Mucosa of descending colon (tissue), 3 donors: ENCODE data around the gene MAFF. TPM values are rescaled to one million over a fixed set of nuclear protein-coding genes. Genes with fewer than 3 reads are reported as not detected.

ENCODE experiments used
- ATAC-seq: fragments of 200-7000 bp; cut with Tn5 transposase; one replicate; pipeline ENCODE4 v1.9.1; 2020; ENCODE audit warnings: mild to moderate bottlenecking, moderate library complexity
- DNase-seq, 3 donors: peaks; one replicate each; pipeline ENCODE4 v3.0.0-alpha.2; 2020
- H3K36me3 ChIP-seq: fragments of 200-600 bp; one replicate; pipeline ENCODE4 v1.8.0; 2021; ENCODE audit warnings: low read depth, mild to moderate bottlenecking
- H3K4me1 ChIP-seq: fragments of 200-600 bp; one replicate; pipeline ENCODE4 v1.8.0; 2021; ENCODE audit warnings: low read depth, mild to moderate bottlenecking
- H3K4me3 ChIP-seq: fragments of 200-600 bp; one replicate; pipeline ENCODE4 v1.8.0; 2021; ENCODE audit warnings: mild to moderate bottlenecking
- H3K9me3 ChIP-seq: fragments of 200-600 bp; one replicate; pipeline ENCODE4 v1.8.0; 2021; ENCODE audit warnings: mild to moderate bottlenecking
- CTCF ChIP-seq: fragments of 200-600 bp; IDR thresholded peaks from one replicate; pipeline ENCODE4 v1.8.0; 2022; ENCODE audit warnings: antibody characterized with exemption, mild to moderate bottlenecking
- intact Hi-C, 2 donors: fragments of 100-400 bp; cut with DNase I in 1 of 2; cut with micrococcal nuclease in 1 of 2; formaldehyde crosslinking; loops; one replicate each; pipeline versions ENCODE4 v1.11.0 to v1.11.1; 2022; cut with DNase I, micrococcal nuclease
- total RNA-seq, 3 donors: library from RNA; stranded (reverse); fragmentation: NEBNext Ultra II Directional in 2 of 3; extraction: Animal tissue kit (Norgen Biotek cat#: 25700) in 2 of 3; gene quantifications; one replicate each; pipeline versions ENCODE4 v1.2.1 to v1.2.4, GENCODE V29; 2021 to 2023
- donor health status: DM: no; HTN: no; CAD: no; lungs with moderate emphysema.
- donor health status: DM: no; HTN: no; CAD: no.
- donor health status: DM: no; HTN: yes; CAD: no.

MAFF gene
- total RNA-seq, 3 donors from 2014 or later: 16.7 to 26.5 (median 25.6) TPM

DNA sequence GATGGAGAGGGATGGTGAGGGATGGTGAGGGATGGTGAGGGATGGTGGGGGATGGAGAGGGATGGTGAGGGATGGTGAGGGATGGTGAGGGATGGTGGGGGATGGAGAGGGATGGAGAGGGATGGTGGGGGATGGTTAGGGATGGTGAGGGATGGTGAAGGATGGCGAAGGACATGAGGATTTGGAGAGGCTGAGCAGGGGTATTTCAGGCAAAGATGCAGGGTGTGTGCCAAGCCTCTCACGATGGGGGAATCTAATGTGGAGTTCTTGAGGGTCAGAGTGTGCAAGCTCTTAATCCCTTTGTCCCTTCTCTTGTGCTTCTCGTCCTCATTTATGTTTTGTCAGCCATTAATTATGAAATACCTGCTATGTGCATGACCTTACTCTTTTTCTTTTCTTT, 12.7 kb upstream of the MAFF start:
- no peaks in the 10 kb centered on the region for H3K36me3 ChIP-seq
- DNase-seq: no peak
- no peak overlapping the region for H3K4me3 ChIP-seq
- no peaks in the 10 kb centered on the region for H3K9me3 ChIP-seq
- TF ChIP-seq CTCF: no peak
- intact Hi-C loops: no loop called here
- no peak for ATAC-seq
- peaks cover 5% of the 10 kb centered on the region for H3K4me1 ChIP-seq

DNA sequence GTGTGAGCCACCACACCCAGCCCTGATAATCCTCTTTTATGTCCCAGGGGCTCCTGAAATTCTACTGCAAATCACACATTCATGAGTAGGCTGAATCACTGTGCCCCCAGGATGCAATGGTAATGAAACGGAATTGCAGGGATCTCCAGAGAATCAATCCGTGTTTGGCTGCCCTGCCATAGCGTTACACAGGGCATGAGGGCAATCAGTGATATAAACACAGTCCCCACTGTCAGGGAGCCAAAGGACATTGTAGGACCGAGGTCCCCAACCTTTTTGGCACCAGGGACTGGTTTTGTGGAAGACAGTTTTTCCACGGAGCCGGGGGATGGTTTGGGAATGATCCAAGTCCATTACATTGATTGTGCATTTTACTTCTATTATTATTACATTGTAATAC, 11.2 kb upstream of the MAFF start:
- ATAC-seq (no peak), DNase-seq (no peak)
- H3K4me3 ChIP-seq: no peak overlapping the region
- TF ChIP-seq CTCF: no peak
- H3K4me1 ChIP-seq: peaks cover 5% of the 10 kb centered on the region
- intact Hi-C loops: no loop called here
- no peaks in the 10 kb centered on the region for H3K9me3 ChIP-seq
- H3K36me3 ChIP-seq: no peaks in the 10 kb centered on the region

DNA sequence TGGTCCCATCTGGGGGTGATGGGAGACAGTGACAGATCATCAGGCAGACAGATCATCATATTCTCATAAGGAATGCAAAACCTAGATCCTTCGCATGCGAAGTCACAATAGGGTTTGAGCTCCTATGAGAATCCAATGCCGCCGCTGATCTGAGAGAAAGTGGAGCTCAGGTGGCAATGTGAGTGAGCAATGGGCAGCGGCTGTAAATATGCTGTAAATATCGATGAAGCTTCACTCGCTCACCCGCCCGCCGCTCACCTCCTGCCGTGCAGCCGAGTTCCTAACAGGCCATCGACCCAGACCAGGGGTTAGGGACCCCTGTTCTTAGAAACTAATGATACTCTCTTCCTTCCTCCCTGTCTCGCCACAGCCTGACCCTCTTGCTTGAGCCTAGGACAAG, 10.7 kb upstream of the MAFF start:
- H3K36me3 ChIP-seq: no peaks in the 10 kb centered on the region
- TF ChIP-seq CTCF: no peak
- DNase-seq (no peak), ATAC-seq (no peak)
- peaks cover 5% of the 10 kb centered on the region for H3K4me1 ChIP-seq
- intact Hi-C loops: no loop called here
- H3K9me3 ChIP-seq: no peaks in the 10 kb centered on the region
- no peak overlapping the region for H3K4me3 ChIP-seq

DNA sequence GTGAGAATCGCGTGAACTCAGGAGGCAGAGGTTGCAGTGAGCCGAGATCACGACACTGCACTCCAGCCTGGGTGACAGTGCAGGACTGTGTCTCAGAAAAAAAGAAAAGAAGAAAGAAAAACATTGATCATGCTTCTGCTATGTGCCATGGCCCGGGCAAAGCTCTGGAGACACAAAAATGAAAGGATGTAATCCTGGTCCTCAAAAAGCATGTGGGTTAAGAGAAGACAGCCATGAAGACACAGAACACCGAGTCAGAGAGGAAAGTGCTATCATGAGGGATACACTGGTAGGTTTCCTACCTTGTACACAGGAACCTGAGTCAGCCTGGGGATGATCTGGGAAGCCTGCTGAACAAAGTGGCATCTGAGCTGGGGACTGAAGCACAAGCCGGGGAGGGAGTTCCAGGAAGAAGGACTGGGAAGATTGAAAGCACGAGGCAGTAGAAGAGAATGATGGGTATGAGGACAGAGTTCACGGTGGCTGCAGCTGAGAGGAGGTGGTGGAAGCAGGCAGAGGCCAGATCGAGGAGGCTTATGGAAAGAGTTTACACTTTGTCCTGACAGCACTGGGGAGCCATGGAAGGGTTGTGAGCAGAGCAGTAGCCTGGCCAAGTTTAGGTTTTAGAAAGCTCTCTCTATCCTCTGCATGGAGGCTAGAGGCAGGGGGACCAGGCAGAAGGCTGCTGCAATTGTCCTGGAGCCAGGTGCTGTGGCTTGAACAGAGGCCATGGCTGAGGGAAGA, 9.9 kb upstream of the MAFF start:
- Histone ChIP-seq H3K4me3 (no peak overlapping the region), H3K9me3 (no peaks in the 10 kb centered on the region), H3K36me3 (no peaks in the 10 kb centered on the region), H3K4me1 (peaks cover 5% of the 10 kb centered on the region)
- peak in 1 of 3 donors; percentile 44 for DNase-seq
- no peak for TF ChIP-seq CTCF
- peak; percentile 70 for ATAC-seq
- intact Hi-C loops: no loop called here

DNA sequence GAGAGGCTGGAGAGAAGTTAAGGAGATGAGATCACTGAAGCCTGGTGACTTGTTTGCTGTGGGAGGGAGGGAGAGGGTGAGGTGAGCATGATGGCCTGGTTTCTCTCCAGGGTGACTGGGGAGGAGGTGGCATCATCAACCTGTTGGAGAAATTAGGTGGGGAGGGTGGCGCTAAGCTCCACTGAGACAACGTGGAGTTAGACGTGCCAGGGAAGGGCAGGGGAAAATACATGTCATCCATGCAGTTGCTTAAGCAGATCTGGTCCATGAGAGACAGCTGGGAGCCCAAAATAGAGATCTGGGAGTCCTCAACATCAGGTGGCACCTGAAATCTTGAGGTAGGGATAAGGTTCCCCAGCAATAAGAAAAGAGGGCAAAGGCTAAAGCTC, 9.3 kb upstream of the MAFF start:
- Histone ChIP-seq H3K9me3 (no peaks in the 10 kb centered on the region), H3K4me3 (no peak overlapping the region), H3K4me1 (peaks cover 5% of the 10 kb centered on the region), H3K36me3 (no peaks in the 10 kb centered on the region)
- ATAC-seq (no peak), DNase-seq (no peak)
- TF ChIP-seq CTCF: no peak
- intact Hi-C loops: no loop called here

- DNase-seq: no peak
- no peaks in the 10 kb centered on the region for H3K36me3 ChIP-seq
- peaks cover 5% of the 10 kb centered on the region for H3K4me1 ChIP-seq
- H3K9me3 ChIP-seq: no peaks in the 10 kb centered on the region
- ATAC-seq: no peak
- no peak for TF ChIP-seq CTCF
- H3K4me3 ChIP-seq: no peak overlapping the region
- intact Hi-C loops: no loop called here
Observed at GRCh38 chr22:38193580-38193979, 8.2 kb upstream of the MAFF start.
